HG03558 (cell line): Measurements from ENCODE around the gene RASSF4.

ENCODE experiments used
- ATAC-seq: cut with Tn5 transposase; IDR thresholded peaks from one replicate; pipeline ENCODE4 v1.9.1; 2021; ENCODE audit warnings: moderate number of reproducible peaks; ENCODE audit not compliant: unreplicated experiment; ENCODE audit errors: extremely low read depth

Gene RASSF4

GRCh38 chr10:44983895-44984278 lies 24.3 kb downstream of the RASSF4 start:
- ATAC-seq = no peak

- ATAC-seq = no peak
Measured at GRCh38 chr10:44984671-44985101, 25.1 kb downstream of the RASSF4 start.

- ATAC-seq = no peak
Measured at GRCh38 chr10:44985175-44985681, 25.6 kb downstream of the RASSF4 start.

GRCh38 chr10:44986179-44986578 lies 26.6 kb downstream of the RASSF4 start:
- no peak for ATAC-seq

GRCh38 chr10:44986670-44987069 lies 27.1 kb downstream of the RASSF4 start:
- ATAC-seq = no peak

- ATAC-seq = no peak
Measured at GRCh38 chr10:44988957-44989585, 29.5 kb downstream of the RASSF4 start.

GRCh38 chr10:44989597-44990301 lies 30.1 kb downstream of the RASSF4 start:
- ATAC-seq = no peak

- no peak for ATAC-seq
Measured at GRCh38 chr10:44990302-44990655, 30.7 kb downstream of the RASSF4 start.

GRCh38 chr10:44990965-44991364 lies 31.4 kb downstream of the RASSF4 start:
- no peak for ATAC-seq

- ATAC-seq = no peak
Measured at GRCh38 chr10:44991571-44991970, 32.0 kb downstream of the RASSF4 start.

- no peak for ATAC-seq
Measured at GRCh38 chr10:44992070-44992731, 32.6 kb downstream of the RASSF4 start.

- ATAC-seq = no peak
Measured at GRCh38 chr10:44992732-44993225, 33.2 kb downstream of the RASSF4 start.

GRCh38 chr10:44993226-44993921 lies 33.8 kb downstream of the RASSF4 start:
- ATAC-seq = no peak

- ATAC-seq = no peak
Measured at GRCh38 chr10:44993922-44994751, 34.5 kb downstream of the RASSF4 start.

- no peak for ATAC-seq
Measured at GRCh38 chr10:44994752-44995530, 35.3 kb downstream of the RASSF4 start.

- ATAC-seq = no peak
Measured at GRCh38 chr10:44995581-44995913, 35.9 kb downstream of the RASSF4 start.

- no peak for ATAC-seq
Measured at GRCh38 chr10:44995914-44996669, 36.5 kb downstream of the RASSF4 start.

GRCh38 chr10:44997105-44997748 lies 37.6 kb downstream of the RASSF4 start:
- ATAC-seq = no peak
